PC-3 (cell line): ENCODE results near the gene TMEM184C.

Experiments
- CTCF ChIP-seq: fragments of 300-600 bp; sonication (generic); conservative IDR thresholded peaks from 2 replicates; pipeline ENCODE4 v1.5.1; 2017; ENCODE audit warnings: antibody characterized with exemption, low read depth, mild to moderate bottlenecking, low read length
- EZH2 ChIP-seq: fragments of 300-600 bp; sonication (generic); IDR thresholded peaks from one replicate; pipeline ENCODE4 v1.6.1; 2017; ENCODE audit warnings: antibody characterized with exemption, mild to moderate bottlenecking, low read length; ENCODE audit not compliant: unreplicated experiment

GRCh38 chr4:147616849-147617172 is 386 bp upstream of the TMEM184C start:
- no peak for TF ChIP-seq CTCF
- TF ChIP-seq EZH2, result no peak
